SK-N-SH treated with all-trans-retinoic acid at 6 μM for 48 hours (cell line): ENCODE results near the gene SYNE2.

Experiments
- ARNTL ChIP-seq: fragments of 450-650 bp; formaldehyde crosslinking; IDR thresholded peaks from 2 replicates; pipeline ENCODE4 v1.5.0; 2020; ENCODE audit warnings: low read depth, mild to moderate bottlenecking, moderate library complexity, borderline replicate concordance
- BACH2 ChIP-seq: fragments of 250-450 bp; sonication (Bioruptor Pico); IDR thresholded peaks from 2 replicates; pipeline ENCODE4 v1.9.0; 2021; ENCODE audit warnings: mild to moderate bottlenecking, borderline replicate concordance
- ISL1 ChIP-seq: fragments of 250-450 bp; sonication (Bioruptor Pico); IDR thresholded peaks from 2 replicates; pipeline ENCODE4 v2.1.2; 2022; ENCODE audit warnings: mild to moderate bottlenecking, moderate library complexity
- PPARA ChIP-seq: fragments of 250-450 bp; sonication (Bioruptor Pico); IDR thresholded peaks from 2 replicates; pipeline ENCODE4 v1.5.0; 2020; ENCODE audit warnings: mild to moderate bottlenecking, borderline replicate concordance
- RARB ChIP-seq: fragments of 250-450 bp; sonication (Bioruptor Pico); IDR thresholded peaks from 2 replicates; pipeline ENCODE4 v1.8.0; 2021; ENCODE audit warnings: mild to moderate bottlenecking, moderate library complexity
- TCF4 ChIP-seq: fragments of 250-450 bp; sonication (Bioruptor Pico); IDR thresholded peaks from 2 replicates; pipeline ENCODE4 v1.8.0; 2021; ENCODE audit warnings: mild to moderate bottlenecking, moderate library complexity, borderline replicate concordance
- TOX ChIP-seq: fragments of 250-450 bp; sonication (Bioruptor Pico); IDR thresholded peaks from 2 replicates; pipeline ENCODE4 v1.8.0; 2021; ENCODE audit warnings: mild to moderate bottlenecking, moderate library complexity, borderline replicate concordance
- ZFP3 ChIP-seq: fragments of 250-450 bp; sonication (Bioruptor Pico); IDR thresholded peaks from 2 replicates; pipeline ENCODE4 v1.5.0; 2020; ENCODE audit warnings: mild to moderate bottlenecking, moderate library complexity
- ZNF565 ChIP-seq: fragments of 450-650 bp; formaldehyde crosslinking; conservative IDR thresholded peaks from 2 replicates; pipeline ENCODE4 v1.5.0; 2020; ENCODE audit warnings: low read depth, mild to moderate bottlenecking, moderate library complexity
- ZNF70 ChIP-seq: fragments of 450-650 bp; formaldehyde crosslinking; IDR thresholded peaks from 2 replicates; pipeline ENCODE4 v1.5.0; 2020; ENCODE audit warnings: mild to moderate bottlenecking, moderate library complexity
- ZNF8 ChIP-seq: fragments of 450-650 bp; formaldehyde crosslinking; IDR thresholded peaks from 2 replicates; pipeline ENCODE4 v1.5.0; 2020; ENCODE audit warnings: mild to moderate bottlenecking, moderate library complexity
- TF ChIP-seq, protein P1 (sequence below): fragments of 250-450 bp; sonication (Bioruptor Pico); IDR thresholded peaks from 2 replicates; pipeline ENCODE4 v1.5.1; 2020; ENCODE audit warnings: low read depth, mild to moderate bottlenecking, moderate library complexity
- TF ChIP-seq, protein P2 (sequence below): fragments of 250-450 bp; sonication (Bioruptor Pico); IDR thresholded peaks from 2 replicates; pipeline ENCODE4 v1.5.1; 2021; ENCODE audit warnings: mild to moderate bottlenecking, moderate library complexity
- TF ChIP-seq, protein P3 (sequence below): fragments of 250-450 bp; sonication (Bioruptor Pico); IDR thresholded peaks from 2 replicates; pipeline ENCODE4 v1.8.0; 2020; ENCODE audit warnings: mild to moderate bottlenecking, moderate library complexity, borderline replicate concordance

DNA sequence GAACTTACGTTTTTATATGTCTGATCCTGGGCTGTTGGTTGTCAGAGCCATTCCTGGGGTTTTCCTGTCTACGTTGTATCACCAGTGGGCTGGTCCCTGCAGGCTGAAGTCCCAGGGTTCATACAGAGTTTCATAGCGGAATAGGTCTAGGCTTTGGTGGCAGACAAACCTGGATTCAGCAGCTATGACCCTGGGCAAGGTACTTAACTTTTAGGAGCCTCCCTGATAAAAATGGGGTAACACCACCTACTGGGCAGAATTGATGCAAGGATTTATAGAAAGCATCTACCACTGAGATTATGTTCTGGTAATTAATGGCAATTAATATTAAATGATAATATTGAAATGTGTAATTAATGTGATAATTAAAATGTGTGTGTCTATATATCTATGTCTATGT lies 141.2 kb downstream of the SYNE2 start:
- TF ChIP-seq, protein P1, sequence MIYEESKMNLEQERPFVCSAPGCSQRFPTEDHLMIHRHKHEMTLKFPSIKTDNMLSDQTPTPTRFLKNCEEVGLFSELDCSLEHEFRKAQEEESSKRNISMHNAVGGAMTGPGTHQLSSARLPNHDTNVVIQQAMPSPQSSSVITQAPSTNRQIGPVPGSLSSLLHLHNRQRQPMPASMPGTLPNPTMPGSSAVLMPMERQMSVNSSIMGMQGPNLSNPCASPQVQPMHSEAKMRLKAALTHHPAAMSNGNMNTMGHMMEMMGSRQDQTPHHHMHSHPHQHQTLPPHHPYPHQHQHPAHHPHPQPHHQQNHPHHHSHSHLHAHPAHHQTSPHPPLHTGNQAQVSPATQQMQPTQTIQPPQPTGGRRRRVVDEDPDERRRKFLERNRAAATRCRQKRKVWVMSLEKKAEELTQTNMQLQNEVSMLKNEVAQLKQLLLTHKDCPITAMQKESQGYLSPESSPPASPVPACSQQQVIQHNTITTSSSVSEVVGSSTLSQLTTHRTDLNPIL: no peak
- no peak for TF ChIP-seq ZNF565 (CRISPR knock-in tag)
- no peak for TF ChIP-seq ZFP3 (CRISPR knock-in tag)
- TF ChIP-seq, protein P2, sequence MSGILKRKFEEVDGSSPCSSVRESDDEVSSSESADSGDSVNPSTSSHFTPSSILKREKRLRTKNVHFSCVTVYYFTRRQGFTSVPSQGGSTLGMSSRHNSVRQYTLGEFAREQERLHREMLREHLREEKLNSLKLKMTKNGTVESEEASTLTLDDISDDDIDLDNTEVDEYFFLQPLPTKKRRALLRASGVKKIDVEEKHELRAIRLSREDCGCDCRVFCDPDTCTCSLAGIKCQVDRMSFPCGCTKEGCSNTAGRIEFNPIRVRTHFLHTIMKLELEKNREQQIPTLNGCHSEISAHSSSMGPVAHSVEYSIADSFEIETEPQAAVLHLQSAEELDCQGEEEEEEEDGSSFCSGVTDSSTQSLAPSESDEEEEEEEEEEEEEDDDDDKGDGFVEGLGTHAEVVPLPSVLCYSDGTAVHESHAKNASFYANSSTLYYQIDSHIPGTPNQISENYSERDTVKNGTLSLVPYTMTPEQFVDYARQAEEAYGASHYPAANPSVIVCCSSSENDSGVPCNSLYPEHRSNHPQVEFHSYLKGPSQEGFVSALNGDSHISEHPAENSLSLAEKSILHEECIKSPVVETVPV (CRISPR knock-in tag): no peak
- TF ChIP-seq RARB (CRISPR knock-in tag): no peak
- no peak for TF ChIP-seq TOX (CRISPR knock-in tag)
- TF ChIP-seq PPARA (CRISPR knock-in tag): no peak
- TF ChIP-seq, protein P3, sequence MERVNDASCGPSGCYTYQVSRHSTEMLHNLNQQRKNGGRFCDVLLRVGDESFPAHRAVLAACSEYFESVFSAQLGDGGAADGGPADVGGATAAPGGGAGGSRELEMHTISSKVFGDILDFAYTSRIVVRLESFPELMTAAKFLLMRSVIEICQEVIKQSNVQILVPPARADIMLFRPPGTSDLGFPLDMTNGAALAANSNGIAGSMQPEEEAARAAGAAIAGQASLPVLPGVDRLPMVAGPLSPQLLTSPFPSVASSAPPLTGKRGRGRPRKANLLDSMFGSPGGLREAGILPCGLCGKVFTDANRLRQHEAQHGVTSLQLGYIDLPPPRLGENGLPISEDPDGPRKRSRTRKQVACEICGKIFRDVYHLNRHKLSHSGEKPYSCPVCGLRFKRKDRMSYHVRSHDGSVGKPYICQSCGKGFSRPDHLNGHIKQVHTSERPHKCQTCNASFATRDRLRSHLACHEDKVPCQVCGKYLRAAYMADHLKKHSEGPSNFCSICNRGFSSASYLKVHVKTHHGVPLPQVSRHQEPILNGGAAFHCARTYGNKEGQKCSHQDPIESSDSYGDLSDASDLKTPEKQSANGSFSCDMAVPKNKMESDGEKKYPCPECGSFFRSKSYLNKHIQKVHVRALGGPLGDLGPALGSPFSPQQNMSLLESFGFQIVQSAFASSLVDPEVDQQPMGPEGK (CRISPR knock-in tag): no peak
- no peak for TF ChIP-seq ISL1 (CRISPR knock-in tag)
- no peak for TF ChIP-seq BACH2 (CRISPR knock-in tag)
- TF ChIP-seq TCF4 (CRISPR knock-in tag): no peak
- no peak for TF ChIP-seq ARNTL (CRISPR knock-in tag)
- TF ChIP-seq ZNF70 (CRISPR knock-in tag): no peak
- no peak for TF ChIP-seq ZNF8
